HEK293T (cell line): ENCODE data around the gene KCNAB2.

Source experiments
- ELF4 ChIP-seq: fragments of 450-650 bp; IDR thresholded peaks from 2 replicates; pipeline ENCODE4 v1.6.1; 2017; ENCODE audit warnings: antibody characterized with exemption
- FOXA1 ChIP-seq: fragments of 450-650 bp; IDR thresholded peaks from 2 replicates; pipeline ENCODE4 v1.6.1; 2016; ENCODE audit warnings: mild to moderate bottlenecking
- SP1 ChIP-seq: fragments of 450-650 bp; IDR thresholded peaks from 2 replicates; pipeline ENCODE4 v1.6.1; 2017
- SUZ12 ChIP-seq: fragments of 450-650 bp; IDR thresholded peaks from 2 replicates; pipeline ENCODE4 v1.6.1; 2016; ENCODE audit warnings: mild to moderate bottlenecking
- TARDBP ChIP-seq: fragments of 450-650 bp; IDR thresholded peaks from 2 replicates; pipeline ENCODE4 v1.6.1; 2016
- ZNF384 ChIP-seq: fragments of 450-650 bp; IDR thresholded peaks from 2 replicates; pipeline ENCODE4 v1.6.1; 2016

- TF ChIP-seq ELF4 (no peak), FOXA1 (no peak), TARDBP (no peak), ZNF384 (no peak), SP1 (no peak), SUZ12 (no peak)
Measured at GRCh38 chr1:6023346-6023745, 22.3 kb upstream of the KCNAB2 start.
